ENCODE measurements around the gene CZIB.

DNA sequence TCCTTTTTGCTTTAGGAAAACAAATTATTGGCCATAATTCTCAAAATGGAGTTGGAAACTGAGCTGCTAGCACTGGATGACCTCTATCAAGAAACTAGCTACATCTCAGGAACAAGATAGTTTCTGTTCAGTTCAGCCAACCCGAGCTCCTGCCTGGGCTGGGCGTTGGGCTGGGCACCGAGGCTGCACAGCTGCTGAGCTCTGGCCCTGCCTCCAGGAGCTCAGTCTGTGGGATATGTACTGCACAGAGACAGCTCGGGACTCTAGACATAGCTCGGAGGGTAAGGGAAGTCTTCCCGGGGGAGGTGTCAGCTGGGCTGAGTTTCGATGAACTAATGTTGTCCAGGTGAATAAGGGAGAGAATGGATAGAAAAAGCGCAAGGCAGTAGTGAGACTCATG lies 53.5 kb downstream of the CZIB start:
- TF ChIP-seq, protein P1, sequence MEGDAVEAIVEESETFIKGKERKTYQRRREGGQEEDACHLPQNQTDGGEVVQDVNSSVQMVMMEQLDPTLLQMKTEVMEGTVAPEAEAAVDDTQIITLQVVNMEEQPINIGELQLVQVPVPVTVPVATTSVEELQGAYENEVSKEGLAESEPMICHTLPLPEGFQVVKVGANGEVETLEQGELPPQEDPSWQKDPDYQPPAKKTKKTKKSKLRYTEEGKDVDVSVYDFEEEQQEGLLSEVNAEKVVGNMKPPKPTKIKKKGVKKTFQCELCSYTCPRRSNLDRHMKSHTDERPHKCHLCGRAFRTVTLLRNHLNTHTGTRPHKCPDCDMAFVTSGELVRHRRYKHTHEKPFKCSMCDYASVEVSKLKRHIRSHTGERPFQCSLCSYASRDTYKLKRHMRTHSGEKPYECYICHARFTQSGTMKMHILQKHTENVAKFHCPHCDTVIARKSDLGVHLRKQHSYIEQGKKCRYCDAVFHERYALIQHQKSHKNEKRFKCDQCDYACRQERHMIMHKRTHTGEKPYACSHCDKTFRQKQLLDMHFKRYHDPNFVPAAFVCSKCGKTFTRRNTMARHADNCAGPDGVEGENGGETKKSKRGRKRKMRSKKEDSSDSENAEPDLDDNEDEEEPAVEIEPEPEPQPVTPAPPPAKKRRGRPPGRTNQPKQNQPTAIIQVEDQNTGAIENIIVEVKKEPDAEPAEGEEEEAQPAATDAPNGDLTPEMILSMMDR (conservative IDR thresholded peaks at IDR 0.05; ENCODE audit: low read length): no peak
- no peak for TF ChIP-seq EZH2phosphoT487 (IDR thresholded peaks at IDR 0.05; ENCODE audit: borderline replicate concordance, low read depth, low read length)
